GM23338 (cell line): ENCODE measurements around the gene ZNF446. TPM values are rescaled to one million over a fixed set of nuclear protein-coding genes. Genes with fewer than 3 reads are reported as not detected.
"Not testable (repeated sequence)": the region's sequence is repeated elsewhere in the genome, so short reads cannot be mapped to it uniquely, and the experiment has no call there.

ENCODE experiments used
- ATAC-seq: fragments of 200-7000 bp; cut with Tn5 transposase; 3 replicates; pipeline ENCODE4 v1.9.1; 2020
- DNase-seq: peaks from one replicate; pipeline ENCODE4 v3.0.0-alpha.2; 2015; ENCODE audit warnings: low spot score
- H2AFZ ChIP-seq: fragments of 200-600 bp; sonication (generic); 2 replicates; pipeline ENCODE4 v1.8.0; 2016; ENCODE audit warnings: antibody characterized with exemption, mild to moderate bottlenecking, moderate library complexity
- H3F3A ChIP-seq: fragments of 200-600 bp; sonication (generic); replicated peaks from 2 replicates; pipeline ENCODE4 v1.8.0; 2017; ENCODE audit warnings: antibody characterized with exemption, mixed run types, low read depth
- H3K27ac ChIP-seq: fragments of 200-600 bp; sonication (generic); 2 replicates; pipeline ENCODE4 v1.6.1; 2016; ENCODE audit warnings: low read depth
- H3K27me3 ChIP-seq: fragments of 200-600 bp; sonication (generic); 2 replicates; pipeline ENCODE4 v1.8.0; 2016; ENCODE audit warnings: mild to moderate bottlenecking, mixed run types, moderate library complexity; ENCODE audit not compliant: insufficient read depth
- H3K36me3 ChIP-seq: fragments of 200-600 bp; sonication (generic); 2 replicates; pipeline ENCODE4 v1.8.0; 2016; ENCODE audit warnings: mild to moderate bottlenecking; ENCODE audit not compliant: insufficient read depth
- H3K4me1 ChIP-seq: fragments of 200-600 bp; sonication (generic); 2 replicates; pipeline ENCODE4 v1.8.0; 2016; ENCODE audit warnings: mild to moderate bottlenecking, moderate library complexity; ENCODE audit not compliant: insufficient read depth
- H3K4me2 ChIP-seq: fragments of 200-600 bp; sonication (generic); 2 replicates; pipeline ENCODE4 v1.7.1; 2017; ENCODE audit warnings: mixed run types
- H3K4me3 ChIP-seq: fragments of 200-600 bp; sonication (generic); 2 replicates; pipeline ENCODE4 v1.6.1; 2016; ENCODE audit warnings: mixed run types
- H3K79me2 ChIP-seq: fragments of 200-600 bp; sonication (generic); replicated peaks from 2 replicates; pipeline ENCODE4 v1.8.0; 2017; ENCODE audit warnings: mild to moderate bottlenecking; ENCODE audit not compliant: insufficient read depth
- H3K9me2 ChIP-seq: fragments of 200-600 bp; sonication (generic); 2 replicates; pipeline ENCODE4 v1.8.0; 2017; ENCODE audit not compliant: insufficient read depth
- H4K20me1 ChIP-seq: fragments of 200-600 bp; sonication (generic); replicated peaks from 2 replicates; pipeline ENCODE4 v1.8.0; 2017; ENCODE audit warnings: mild to moderate bottlenecking; ENCODE audit not compliant: insufficient read depth
- H3K27ac Mint-ChIP-seq: 2 replicates; pipeline ENCODE4 v1.8.0; 2020; ENCODE audit warnings: inconsistent platforms, mild to moderate bottlenecking, moderate library complexity, mixed read lengths
- H3K27me3 Mint-ChIP-seq: 3 replicates; pipeline ENCODE4 v1.8.0; 2022; ENCODE audit warnings: low read depth, mild to moderate bottlenecking, moderate library complexity, mixed read lengths, inconsistent platforms; ENCODE audit not compliant: insufficient read depth, poor library complexity
- H3K36me3 Mint-ChIP-seq: 3 replicates; pipeline ENCODE4 v1.8.0; 2021; ENCODE audit warnings: low read depth, mild to moderate bottlenecking, inconsistent platforms, moderate library complexity, mixed read lengths
- H3K4me1 Mint-ChIP-seq: 3 replicates; pipeline ENCODE4 v1.8.0; 2020; ENCODE audit warnings: mild to moderate bottlenecking, inconsistent platforms, mixed read lengths
- H3K4me3 Mint-ChIP-seq: 3 replicates; pipeline ENCODE4 v1.8.0; 2021; ENCODE audit warnings: moderate library complexity, mild to moderate bottlenecking, inconsistent platforms, mixed read lengths
- H3K9me3 Mint-ChIP-seq: 3 replicates; pipeline ENCODE4 v1.8.0; 2020; ENCODE audit warnings: moderate library complexity, mild to moderate bottlenecking, inconsistent platforms, mixed read lengths
- CREB1 ChIP-seq: fragments of 250-450 bp; sonication (Bioruptor Pico); IDR thresholded peaks from 2 replicates; pipeline ENCODE4 v1.5.0; 2020; ENCODE audit warnings: low read depth, mild to moderate bottlenecking, moderate library complexity
- EZH2phosphoT487 ChIP-seq: fragments of 200-600 bp; sonication (generic); IDR thresholded peaks from one replicate; pipeline ENCODE4 v1.8.1; 2018; ENCODE audit warnings: antibody characterized with exemption; ENCODE audit not compliant: unreplicated experiment
- JUNB ChIP-seq: IDR thresholded peaks from one replicate; pipeline ENCODE4 v1.6.1; 2016; ENCODE audit warnings: antibody characterized with exemption; ENCODE audit not compliant: unreplicated experiment
- POLR2AphosphoS5 ChIP-seq: IDR thresholded peaks from 2 replicates; pipeline ENCODE4 v1.6.1; 2016; ENCODE audit warnings: antibody characterized with exemption, low read depth
- STAT1 ChIP-seq: IDR thresholded peaks from one replicate; pipeline ENCODE4 v1.6.1; 2016; ENCODE audit warnings: antibody characterized with exemption; ENCODE audit not compliant: unreplicated experiment
- ZNF331 ChIP-seq: fragments of 250-450 bp; sonication (Bioruptor Pico); IDR thresholded peaks from 2 replicates; pipeline ENCODE4 v1.5.0; 2020; ENCODE audit warnings: low read depth, mild to moderate bottlenecking, moderate library complexity
- polyA plus RNA-seq: library from polyadenylated mRNA; unstranded; fragments of >200 nt; fragmentation: Nextera tagmentation; extraction: Ambion mirVana; gene quantifications from 2 replicates; pipeline ENCODE4 v1.2.1, GENCODE V29; 2016
- total RNA-seq: library from RNA; depleted of rRNA; stranded (reverse); fragments of >200 nt; shearing (Covaris generic); gene quantifications from 2 replicates; pipeline ENCODE4 v1.2.3, GENCODE V29; 2014
- TF ChIP-seq, protein P1 (sequence below), 2 experiments: fragments of 200-600 bp in 1 of 2; sonication (generic) in 1 of 2; conservative IDR thresholded peaks; 2 replicates each; pipeline versions ENCODE4 v1.5.1 to v1.6.1; 2016 to 2017; ENCODE audit warnings: antibody characterized with exemption in 2 of 2, low read depth in 2 of 2, mild to moderate bottlenecking in 2 of 2, moderate library complexity in 1 of 2
- TF ChIP-seq, protein P2 (sequence below): IDR thresholded peaks from 2 replicates; pipeline ENCODE4 v1.6.1; 2016; ENCODE audit warnings: antibody characterized with exemption

ZNF446 gene
- total and polyA plus RNA-seq, 2 experiments from 2014 or later: 2.1 to 5.6 TPM

DNA sequence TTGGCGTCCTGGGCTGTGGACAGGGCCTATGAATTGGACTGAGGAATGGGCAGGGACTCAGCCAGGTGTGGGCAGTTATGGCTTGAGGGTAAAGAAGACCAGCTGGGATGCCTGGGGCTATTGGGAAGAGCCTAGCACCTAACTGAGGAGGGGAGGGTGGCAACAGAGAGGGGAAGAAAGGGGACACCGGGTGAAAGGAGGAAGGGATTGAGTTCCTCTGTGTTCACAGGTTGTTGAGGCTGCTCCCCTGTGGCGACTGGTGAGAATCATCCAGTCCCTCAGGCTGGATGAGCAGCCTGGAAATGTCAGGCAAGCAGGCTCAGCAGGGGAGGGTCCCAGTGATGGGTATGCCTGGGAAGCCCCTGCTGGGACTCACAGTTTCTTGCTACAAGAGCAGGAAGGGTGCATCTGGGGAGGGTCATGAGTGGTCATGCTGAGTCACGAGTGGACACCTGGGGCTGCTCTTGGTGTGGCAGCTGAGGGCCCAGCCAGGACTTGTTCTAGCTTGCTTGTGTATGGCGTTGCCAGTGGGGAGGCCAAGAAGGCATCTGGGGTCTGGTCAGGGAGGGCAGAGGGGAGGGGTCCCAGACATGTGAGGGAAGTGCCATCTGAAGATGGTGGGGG lies 7.8 kb upstream of the ZNF446 start:
- no peak for DNase-seq
- Histone ChIP-seq H3K27me3 (peaks cover 11% of the 10 kb centered on the region), H3K4me2 (no peak overlapping the region), H2AFZ (no peak overlapping the region), H3K4me1 (peaks cover 4% of the 10 kb centered on the region), H3K79me2 (no peaks in the 10 kb centered on the region), H4K20me1 (no peaks in the 10 kb centered on the region), H3K9me2 (no peaks in the 10 kb centered on the region), H3K4me3 (no peak overlapping the region), H3K36me3 (no peaks in the 10 kb centered on the region), H3F3A (peaks cover 4% of the 10 kb centered on the region), H3K27ac (no peak overlapping the region)
- Mint-ChIP-seq H3K27me3 (peaks cover 17% of the 10 kb centered on the region), H3K9me3 (no peaks in the 10 kb centered on the region), H3K4me3 (peak overlapping the region; percentile 71), H3K4me1 (peaks cover 16% of the 10 kb centered on the region; the same call in 2 of the 3 replicates), H3K27ac (no peak overlapping the region), H3K36me3 (peaks cover 15% of the 10 kb centered on the region)
- no peak for ATAC-seq
- TF ChIP-seq, protein P1, sequence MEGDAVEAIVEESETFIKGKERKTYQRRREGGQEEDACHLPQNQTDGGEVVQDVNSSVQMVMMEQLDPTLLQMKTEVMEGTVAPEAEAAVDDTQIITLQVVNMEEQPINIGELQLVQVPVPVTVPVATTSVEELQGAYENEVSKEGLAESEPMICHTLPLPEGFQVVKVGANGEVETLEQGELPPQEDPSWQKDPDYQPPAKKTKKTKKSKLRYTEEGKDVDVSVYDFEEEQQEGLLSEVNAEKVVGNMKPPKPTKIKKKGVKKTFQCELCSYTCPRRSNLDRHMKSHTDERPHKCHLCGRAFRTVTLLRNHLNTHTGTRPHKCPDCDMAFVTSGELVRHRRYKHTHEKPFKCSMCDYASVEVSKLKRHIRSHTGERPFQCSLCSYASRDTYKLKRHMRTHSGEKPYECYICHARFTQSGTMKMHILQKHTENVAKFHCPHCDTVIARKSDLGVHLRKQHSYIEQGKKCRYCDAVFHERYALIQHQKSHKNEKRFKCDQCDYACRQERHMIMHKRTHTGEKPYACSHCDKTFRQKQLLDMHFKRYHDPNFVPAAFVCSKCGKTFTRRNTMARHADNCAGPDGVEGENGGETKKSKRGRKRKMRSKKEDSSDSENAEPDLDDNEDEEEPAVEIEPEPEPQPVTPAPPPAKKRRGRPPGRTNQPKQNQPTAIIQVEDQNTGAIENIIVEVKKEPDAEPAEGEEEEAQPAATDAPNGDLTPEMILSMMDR (conservative IDR thresholded peaks at IDR 0.05; ENCODE audit: low read depth in 2 of 2): no peak
- no peak for TF ChIP-seq STAT1
- no peak for TF ChIP-seq JUNB

DNA sequence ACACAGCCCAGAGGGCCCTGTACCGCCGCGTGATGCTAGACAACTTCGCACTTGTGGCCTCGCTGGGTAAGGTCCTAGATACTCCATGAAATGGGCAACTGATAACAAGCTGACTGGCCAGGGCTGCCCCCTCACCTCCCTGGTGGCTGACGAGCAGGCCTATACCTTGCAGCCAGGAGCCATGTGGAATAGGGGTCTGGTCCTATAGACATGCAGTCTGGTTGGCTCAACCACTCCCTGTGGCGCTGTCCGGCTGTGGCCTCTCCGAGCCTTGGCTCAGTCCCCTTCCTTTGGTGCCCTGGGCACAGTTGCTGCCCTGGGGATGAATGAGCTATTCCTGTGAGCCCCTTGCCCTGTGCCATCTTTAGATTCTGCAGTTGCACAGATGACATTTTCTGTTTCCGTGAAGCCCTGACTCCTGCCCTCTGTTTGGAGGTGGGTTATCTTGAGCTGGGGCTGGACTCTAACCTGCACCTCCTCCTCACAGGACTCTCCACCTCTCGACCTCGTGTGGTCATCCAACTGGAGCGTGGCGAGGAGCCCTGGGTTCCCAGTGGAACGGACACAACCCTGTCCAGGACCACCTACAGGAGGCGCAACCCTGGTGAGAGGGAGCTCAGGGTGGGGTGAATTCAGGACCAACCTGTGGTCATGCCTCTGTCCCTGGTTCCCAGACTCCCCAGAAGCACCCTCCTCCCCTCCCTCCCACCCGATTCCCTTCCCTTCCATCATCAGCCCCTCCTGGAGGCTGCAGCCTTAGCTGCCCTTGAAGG lies 6.7 kb upstream of the ZNF446 start:
- H3K4me1 Mint-ChIP-seq: peaks cover 16% of the 10 kb centered on the region; the same call in 2 of the 3 replicates
- Histone ChIP-seq H2AFZ (no peak overlapping the region), H3K4me3 (no peak overlapping the region), H3K9me2 (no peaks in the 10 kb centered on the region), H3K4me1 (peaks cover 4% of the 10 kb centered on the region), H3K27ac (no peak overlapping the region), H4K20me1 (no peaks in the 10 kb centered on the region), H3F3A (peaks cover 7% of the 10 kb centered on the region), H3K4me2 (no peak overlapping the region), H3K79me2 (no peaks in the 10 kb centered on the region), H3K27me3 (peaks cover 11% of the 10 kb centered on the region), H3K36me3 (no peaks in the 10 kb centered on the region)
- ATAC-seq (no peak), DNase-seq (no peak)
- H3K27ac Mint-ChIP-seq: no peak overlapping the region
- peaks cover 15% of the 10 kb centered on the region for H3K36me3 Mint-ChIP-seq
- H3K27me3 Mint-ChIP-seq: peaks cover 16% of the 10 kb centered on the region
- no peaks in the 10 kb centered on the region for H3K9me3 Mint-ChIP-seq
- TF ChIP-seq, protein P2, sequence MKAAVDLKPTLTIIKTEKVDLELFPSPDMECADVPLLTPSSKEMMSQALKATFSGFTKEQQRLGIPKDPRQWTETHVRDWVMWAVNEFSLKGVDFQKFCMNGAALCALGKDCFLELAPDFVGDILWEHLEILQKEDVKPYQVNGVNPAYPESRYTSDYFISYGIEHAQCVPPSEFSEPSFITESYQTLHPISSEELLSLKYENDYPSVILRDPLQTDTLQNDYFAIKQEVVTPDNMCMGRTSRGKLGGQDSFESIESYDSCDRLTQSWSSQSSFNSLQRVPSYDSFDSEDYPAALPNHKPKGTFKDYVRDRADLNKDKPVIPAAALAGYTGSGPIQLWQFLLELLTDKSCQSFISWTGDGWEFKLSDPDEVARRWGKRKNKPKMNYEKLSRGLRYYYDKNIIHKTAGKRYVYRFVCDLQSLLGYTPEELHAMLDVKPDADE: no peak
- TF ChIP-seq ZNF331 (CRISPR knock-in tag) (no peak), CREB1 (CRISPR knock-in tag) (no peak), POLR2AphosphoS5 (no peak), STAT1 (no peak), EZH2phosphoT487 (no peak)
- TF ChIP-seq, protein P1 (conservative IDR thresholded peaks at IDR 0.05; ENCODE audit: low read depth in 2 of 2): no peak
- peak overlapping the region; percentile 71; the same call in 1 of the 3 replicates for H3K4me3 Mint-ChIP-seq

DNA sequence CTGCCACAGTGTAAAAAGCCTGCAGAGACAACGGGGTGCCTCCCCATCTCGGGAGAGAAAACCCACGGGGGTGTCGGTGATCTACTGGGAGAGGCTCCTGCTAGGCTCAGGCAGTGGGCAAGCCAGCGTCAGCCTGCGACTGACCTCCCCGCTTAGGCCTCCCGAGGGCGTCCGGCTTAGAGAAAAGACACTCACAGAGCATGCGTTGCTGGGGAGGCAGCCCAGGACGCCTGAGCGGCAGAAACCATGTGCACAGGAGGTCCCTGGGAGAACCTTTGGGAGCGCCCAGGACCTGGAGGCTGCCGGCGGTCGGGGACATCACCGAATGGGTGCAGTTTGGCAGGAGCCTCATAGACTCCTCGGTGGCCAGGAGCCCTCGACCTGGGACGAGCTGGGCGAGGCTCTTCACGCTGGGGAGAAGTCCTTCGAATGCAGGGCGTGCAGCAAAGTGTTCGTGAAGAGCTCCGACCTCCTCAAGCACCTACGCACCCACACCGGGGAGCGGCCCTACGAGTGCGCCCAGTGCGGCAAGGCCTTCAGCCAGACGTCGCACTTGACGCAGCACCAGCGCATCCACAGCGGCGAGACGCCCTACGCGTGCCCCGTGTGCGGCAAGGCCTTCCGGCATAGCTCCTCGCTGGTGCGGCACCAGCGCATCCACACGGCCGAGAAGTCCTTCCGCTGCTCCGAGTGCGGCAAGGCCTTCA lies 5.2 kb upstream of the ZNF446 start:
- peaks cover 15% of the 10 kb centered on the region for H3K36me3 Mint-ChIP-seq

More for the DNA sequence above, 5.2 kb upstream of the ZNF446 start:
- not testable (repeated sequence) for H3K9me3 Mint-ChIP-seq, H3K27me3 ChIP-seq, H3K4me3 ChIP-seq, ATAC-seq, H3K27ac ChIP-seq, DNase-seq, H3K4me1 ChIP-seq, H3K27ac Mint-ChIP-seq, H3K9me2 ChIP-seq, H3K79me2 ChIP-seq, H3K36me3 ChIP-seq, H2AFZ ChIP-seq, H4K20me1 ChIP-seq, H3K4me3 Mint-ChIP-seq, H3K4me2 ChIP-seq
- peaks cover 15% of the 10 kb centered on the region for H3F3A ChIP-seq
- peaks cover 20% of the 10 kb centered on the region for H3K27me3 Mint-ChIP-seq
- peaks cover 22% of the 10 kb centered on the region for H3K4me1 Mint-ChIP-seq
